Activated CD8-positive, alpha-beta memory T cell treated with anti-CD3 and anti-CD28 coated beads for 1 hour (primary cell): ENCODE data around the gene TMEM14A.
A peak's percentile ranks its signal among the peaks of the same experiment; 100 is the strongest.

Experiments
- DNase-seq, 2 donors: peaks; one replicate each; pipeline ENCODE4 v3.0.0-alpha.2; 2020; ENCODE audit warnings: low read depth in 1 of 2; ENCODE audit errors: extremely low read depth in 1 of 2

TMEM14A gene

DNA sequence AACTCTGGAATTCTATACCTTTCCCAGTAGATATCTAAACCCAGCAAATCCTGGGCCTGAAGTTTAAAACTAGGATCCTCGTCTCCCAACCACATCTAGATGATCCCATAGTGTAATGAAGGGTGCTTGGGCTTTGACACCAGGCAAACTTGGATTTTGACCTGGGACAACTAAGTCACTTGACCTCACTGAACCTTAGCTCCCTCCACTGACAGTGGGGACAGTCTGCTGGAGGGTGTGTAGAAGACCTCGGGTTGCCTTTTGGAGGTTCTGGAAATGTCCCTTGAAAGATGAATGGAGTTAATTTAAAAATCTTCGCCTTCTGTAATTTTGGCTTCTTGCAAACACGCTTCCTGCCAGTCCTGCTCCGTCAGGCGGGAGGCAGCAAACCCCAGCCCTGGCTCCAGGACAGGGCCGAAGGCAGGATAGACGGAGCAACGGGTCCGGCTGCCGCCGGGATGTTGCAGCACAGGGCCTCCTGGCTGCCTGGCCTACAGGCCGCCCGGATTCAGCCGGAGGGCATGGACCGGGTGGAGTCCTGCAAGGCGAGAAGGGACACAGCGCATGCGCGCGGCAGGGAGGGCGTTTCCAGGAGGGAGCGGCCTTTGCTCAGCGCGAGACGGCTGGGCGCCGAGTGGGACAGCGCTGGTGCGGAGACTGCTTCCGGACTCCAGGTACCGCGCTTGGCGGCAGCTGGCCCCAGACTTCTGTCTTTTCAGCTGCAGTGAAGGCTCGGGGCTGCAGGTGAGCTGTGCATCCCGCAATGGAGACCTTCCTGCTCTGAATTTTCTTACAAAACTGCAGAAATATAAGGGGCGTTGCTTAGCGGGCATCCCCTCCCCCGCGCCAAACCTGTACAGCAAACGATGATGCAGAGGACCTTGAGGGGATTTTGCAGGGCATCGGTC, at the start of gene TMEM14A:
TSS of gene TMEM14A (plus strand) at position 612 of the 908 bp plus-strand sequence. CDS start 5,990 bp downstream, outside the sequence.
- DNase-seq, result peak; percentile 76 to 88

- no peak for DNase-seq
These were observed 49.3 kb upstream of the TMEM14A start for GRCh38 chr6:52621631-52622030.

DNA sequence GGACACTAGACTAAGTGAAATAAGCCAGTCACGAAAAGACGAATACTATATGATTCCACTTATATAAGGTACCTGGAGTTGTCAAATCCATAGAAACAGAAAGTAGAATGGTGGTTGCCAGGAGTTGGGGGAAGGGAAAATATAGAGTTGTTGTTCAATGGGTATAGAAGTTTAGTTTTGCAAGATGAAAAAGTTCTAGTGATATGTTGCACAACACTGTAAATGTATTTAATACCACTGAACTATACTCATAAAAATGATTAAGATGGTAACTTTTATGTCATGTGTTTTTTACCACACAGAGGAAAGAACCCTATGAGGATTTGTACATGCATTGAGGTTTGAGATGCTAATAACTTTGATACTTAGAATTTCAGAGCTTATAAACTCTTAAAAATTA, 48.1 kb upstream of the TMEM14A start:
- no peak for DNase-seq

- no peak for DNase-seq
These were observed 38.9 kb upstream of the TMEM14A start for GRCh38 chr6:52632011-52632410.

DNA sequence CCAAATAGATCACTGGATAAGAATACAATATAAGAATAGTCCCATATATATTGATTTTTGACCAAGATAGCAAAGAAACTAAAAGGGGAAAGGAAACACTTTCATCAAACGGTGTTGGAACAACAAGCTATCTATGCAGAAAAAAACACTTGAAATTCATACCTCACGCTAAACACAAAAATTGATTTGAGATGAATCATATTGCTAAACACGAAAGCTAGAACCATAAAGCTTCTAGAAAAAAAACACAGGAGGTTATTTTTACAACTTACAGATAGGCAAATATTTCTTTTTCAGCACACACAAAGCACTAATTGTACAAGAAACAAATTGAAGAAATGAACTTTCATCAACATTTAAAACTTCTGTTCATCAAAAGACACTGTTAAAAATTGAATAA, 36.7 kb upstream of the TMEM14A start:
- DNase-seq, result no peak

GRCh38 chr6:52635049-52635577, 35.8 kb upstream of the TMEM14A start:
- no peak for DNase-seq

- DNase-seq, result no peak
These were observed 34.1 kb upstream of the TMEM14A start for GRCh38 chr6:52636830-52637229.

GRCh38 chr6:52639493-52639892, 31.4 kb upstream of the TMEM14A start:
- no peak for DNase-seq

GRCh38 chr6:52640170-52640569, 30.7 kb upstream of the TMEM14A start:
- no peak for DNase-seq

DNA sequence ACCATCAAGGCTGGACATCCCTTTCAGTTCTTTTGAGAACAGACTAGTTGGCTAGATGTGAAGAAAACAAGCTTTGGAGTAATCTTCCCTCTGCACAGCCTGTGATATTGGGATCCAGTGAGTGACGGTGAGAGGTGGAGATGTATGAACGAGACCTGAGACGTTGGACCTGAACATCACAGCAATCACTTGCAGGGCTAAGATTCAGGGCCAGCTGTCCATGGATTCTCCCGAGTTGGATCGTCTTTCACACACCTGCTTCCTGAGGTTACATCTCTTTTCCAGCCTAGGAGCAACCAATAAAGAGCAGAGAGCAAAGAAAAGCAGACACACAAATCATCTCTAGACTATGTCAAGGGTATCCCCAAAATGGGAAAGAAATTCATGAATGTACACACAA, 30.0 kb upstream of the TMEM14A start:
- DNase-seq, result no peak

DNA sequence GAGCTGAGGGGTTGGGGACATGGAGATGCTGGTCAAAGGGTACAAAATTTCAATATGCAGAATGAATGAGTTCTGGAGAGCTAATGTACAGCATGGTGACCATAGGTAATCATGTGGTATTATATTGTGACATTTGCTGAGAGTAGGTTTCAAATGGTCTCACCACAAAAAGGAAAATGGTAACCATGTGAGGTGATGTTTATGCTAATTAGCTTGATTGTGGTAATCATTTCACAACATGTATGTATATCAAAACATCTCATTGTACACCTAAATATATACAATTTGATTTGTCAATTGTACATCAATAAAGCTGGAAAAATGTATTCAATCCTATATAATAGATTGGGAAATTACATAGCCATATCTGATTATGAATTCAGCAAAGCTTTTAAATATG, 29.5 kb upstream of the TMEM14A start:
- no peak for DNase-seq

- no peak for DNase-seq
These were observed 29.1 kb upstream of the TMEM14A start for GRCh38 chr6:52641826-52642225.

DNA sequence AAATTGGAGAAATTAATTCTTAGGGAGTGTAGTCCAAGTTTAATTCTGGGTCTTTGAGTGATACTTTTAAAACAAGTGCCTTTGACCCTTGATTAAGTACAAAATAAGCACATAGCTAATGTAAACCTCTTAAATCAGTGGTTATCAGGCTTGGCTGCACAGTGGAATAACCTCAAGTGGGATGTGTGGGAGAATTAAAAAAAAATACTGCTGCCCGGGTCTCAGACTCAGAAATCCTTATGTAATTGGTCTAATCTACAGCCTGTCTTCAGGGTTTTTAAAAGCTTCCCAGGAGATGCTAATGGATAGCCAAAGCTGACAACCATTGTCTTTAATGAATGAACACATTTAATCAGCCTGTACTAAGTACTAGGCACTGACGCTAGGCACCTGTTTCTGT, 28.5 kb upstream of the TMEM14A start:
- DNase-seq, result no peak

GRCh38 chr6:52643158-52643557, 27.8 kb upstream of the TMEM14A start:
- DNase-seq, result no peak

- no peak for DNase-seq
These were observed 26.7 kb upstream of the TMEM14A start for GRCh38 chr6:52644253-52644652.

DNA sequence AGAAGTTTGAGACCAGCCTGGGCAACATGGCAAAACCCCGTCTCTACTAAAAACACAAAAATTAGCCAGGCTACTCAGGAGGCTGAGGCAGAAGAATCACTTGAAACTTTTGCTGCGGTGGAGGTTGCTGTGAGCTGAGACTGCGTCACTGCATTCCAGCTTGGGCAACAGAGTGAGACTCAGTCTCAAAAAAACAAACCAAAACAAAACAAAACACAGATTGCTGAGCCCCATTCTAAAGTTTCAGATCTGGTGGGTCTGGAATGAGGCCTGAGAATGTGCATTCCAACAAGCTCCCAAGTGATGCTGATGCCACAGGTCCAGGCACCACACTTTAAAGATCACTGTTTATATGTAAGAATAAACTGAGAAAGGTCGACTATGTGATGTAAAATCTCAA, 24.9 kb upstream of the TMEM14A start:
- DNase-seq, result no peak

DNA sequence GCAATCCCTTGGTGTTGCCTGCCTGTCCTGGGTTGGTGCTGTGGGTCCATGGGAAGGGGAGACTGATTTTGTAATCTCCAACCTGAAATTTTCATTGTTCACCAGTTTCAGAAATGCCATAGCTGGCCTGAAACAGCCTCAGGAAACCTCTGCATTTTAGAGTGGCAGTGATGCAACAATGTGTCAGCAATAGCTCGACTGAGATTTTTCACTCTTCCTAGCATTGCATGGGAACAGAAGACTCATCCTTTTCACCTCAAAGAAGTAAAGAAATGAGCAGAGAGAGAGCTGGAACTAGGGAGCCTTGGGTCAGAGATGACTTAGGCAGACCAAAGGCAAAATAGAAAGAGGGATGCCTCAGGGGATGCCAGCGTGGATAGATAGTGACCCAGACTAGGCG, 23.7 kb upstream of the TMEM14A start:
- DNase-seq, result no peak

GRCh38 chr6:52649536-52650160, 21.3 kb upstream of the TMEM14A start:
- DNase-seq, result no peak

DNA sequence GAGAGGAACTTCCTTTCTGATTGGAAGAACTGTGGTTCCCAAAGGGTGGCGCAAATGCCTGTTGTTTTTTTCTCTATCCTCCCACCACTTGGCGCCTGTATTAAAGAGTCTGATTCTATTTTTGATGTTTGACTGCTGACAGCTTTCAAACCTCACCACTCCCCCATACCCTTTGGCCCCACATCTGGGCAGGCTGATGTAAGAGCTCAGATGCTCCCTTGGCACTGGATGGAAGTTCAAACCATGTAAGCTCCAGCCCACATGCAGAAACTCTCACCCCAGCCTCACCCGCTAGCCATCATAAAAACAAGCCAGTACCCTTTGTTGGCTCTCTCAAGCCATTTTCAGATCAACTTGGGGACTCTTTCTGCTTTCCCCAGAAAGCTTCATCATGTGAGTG, 20.0 kb upstream of the TMEM14A start:
- DNase-seq, result no peak

DNA sequence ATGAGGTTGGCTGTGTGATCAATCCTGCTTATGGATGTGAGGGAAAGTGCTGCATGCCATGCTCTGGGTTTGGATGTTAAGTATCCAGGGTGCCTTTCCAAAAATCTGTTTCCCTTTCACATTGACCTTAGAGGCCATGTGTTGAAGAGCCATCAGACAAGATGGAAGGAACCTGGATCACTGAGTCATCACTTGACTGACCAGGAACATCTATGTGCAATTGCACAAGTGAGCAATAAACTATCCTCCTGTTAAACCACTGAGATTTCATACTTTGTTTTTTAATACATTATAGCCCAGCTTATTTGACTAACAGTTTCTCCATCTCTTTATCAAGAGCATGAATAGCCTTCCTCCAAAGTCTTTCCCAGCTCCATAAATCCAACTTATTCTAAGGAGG, 17.8 kb upstream of the TMEM14A start:
- no peak for DNase-seq

GRCh38 chr6:52654007-52654406, 16.9 kb upstream of the TMEM14A start:
- DNase-seq, result no peak

GRCh38 chr6:52654592-52654991, 16.3 kb upstream of the TMEM14A start:
- DNase-seq, result no peak
